Liver (tissue), 9 donors: Measurements from ENCODE around the gene NUTF2. TPM values are rescaled to one million over a fixed set of nuclear protein-coding genes. Genes with fewer than 3 reads are reported as not detected.

ENCODE experiments used
- DNase-seq: peaks from one replicate; pipeline ENCODE4 v3.0.0-alpha.2; 2017; ENCODE audit warnings: low spot score
- H3K27ac ChIP-seq, 2 donors: one replicate each; pipeline ENCODE4 v1.7.0; 2013; ENCODE audit warnings: inconsistent platforms in 2 of 2, low read length in 2 of 2, control low read depth in 1 of 2, low read depth in 1 of 2, mild to moderate bottlenecking in 1 of 2
- H3K27me3 ChIP-seq, 4 donors: one replicate each; pipeline versions ENCODE4 v1.6.1 to v1.7.0; 2013; ENCODE audit warnings: low read length in 3 of 4, inconsistent platforms in 1 of 4, mild to moderate bottlenecking in 1 of 4, moderate library complexity in 1 of 4; ENCODE audit not compliant: control insufficient read depth in 4 of 4, insufficient read depth in 4 of 4
- H3K36me3 ChIP-seq, 4 donors: one replicate each; pipeline versions ENCODE4 v1.6.1 to v1.7.0; 2013; ENCODE audit warnings: low read length in 3 of 4, mild to moderate bottlenecking in 3 of 4, low read depth in 1 of 4, moderate library complexity in 1 of 4; ENCODE audit not compliant: control insufficient read depth in 4 of 4, insufficient read depth in 3 of 4
- H3K4me1 ChIP-seq, 4 donors: one replicate each; pipeline versions ENCODE4 v1.6.1 to v1.7.0; 2013; ENCODE audit warnings: low read length in 3 of 4, mild to moderate bottlenecking in 3 of 4, moderate library complexity in 1 of 4; ENCODE audit not compliant: control insufficient read depth in 4 of 4, insufficient read depth in 4 of 4
- H3K4me3 ChIP-seq, 3 donors: one replicate each; pipeline versions ENCODE4 v1.6.1 to v1.7.0; 2013; ENCODE audit warnings: low read length in 3 of 3, control low read depth in 1 of 3, low read depth in 1 of 3, mild to moderate bottlenecking in 1 of 3
- H3K9ac ChIP-seq, 2 donors: one replicate each; pipeline ENCODE4 v1.7.0; 2013; ENCODE audit warnings: low read length in 2 of 2, mild to moderate bottlenecking in 2 of 2, moderate library complexity in 2 of 2, control low read depth in 1 of 2, low read depth in 1 of 2
- H3K9me3 ChIP-seq, 4 donors: one replicate each; pipeline versions ENCODE4 v1.6.1 to v1.7.0; 2013; ENCODE audit warnings: low read length in 3 of 4; ENCODE audit not compliant: control insufficient read depth in 4 of 4
- EGR1 ChIP-seq, 2 donors: IDR thresholded peaks; 2 replicates each; pipeline ENCODE4 v1.6.1; 2016 to 2018; ENCODE audit warnings: antibody characterized with exemption in 2 of 2, low read depth in 2 of 2
- FOXA1 ChIP-seq: IDR thresholded peaks from 2 replicates; pipeline ENCODE4 v1.6.1; 2016; ENCODE audit warnings: antibody characterized with exemption
- FOXA2 ChIP-seq: IDR thresholded peaks from 2 replicates; pipeline ENCODE4 v1.6.1; 2016; ENCODE audit warnings: antibody characterized with exemption
- GABPA ChIP-seq, 2 donors: IDR thresholded peaks in 1 of 2; conservative IDR thresholded peaks in 1 of 2; 2 replicates each; pipeline ENCODE4 v1.6.1; 2016; ENCODE audit warnings: antibody characterized with exemption in 2 of 2, mild to moderate bottlenecking in 1 of 2, moderate library complexity in 1 of 2
- HNF4A ChIP-seq, 2 donors: conservative IDR thresholded peaks; 2 replicates each; pipeline ENCODE4 v1.6.1; 2016; ENCODE audit warnings: antibody characterized with exemption in 2 of 2, mild to moderate bottlenecking in 2 of 2
- HNF4G ChIP-seq: IDR thresholded peaks from 2 replicates; pipeline ENCODE4 v1.6.1; 2016; ENCODE audit warnings: antibody characterized with exemption
- JUND ChIP-seq, 2 donors: IDR thresholded peaks; 2 replicates each; pipeline ENCODE4 v1.6.1; 2016; ENCODE audit warnings: antibody characterized with exemption in 2 of 2
- NR2F2 ChIP-seq: IDR thresholded peaks from 2 replicates; pipeline ENCODE4 v1.6.1; 2016; ENCODE audit warnings: antibody characterized with exemption
- RAD21 ChIP-seq, 2 donors: IDR thresholded peaks; 2 replicates each; pipeline ENCODE4 v1.6.1; 2016; ENCODE audit warnings: antibody characterized with exemption in 2 of 2, mild to moderate bottlenecking in 2 of 2
- REST ChIP-seq: IDR thresholded peaks from 2 replicates; pipeline ENCODE4 v1.6.1; 2016; ENCODE audit warnings: antibody characterized with exemption, mild to moderate bottlenecking
- RXRA ChIP-seq, 2 donors: IDR thresholded peaks; 2 replicates each; pipeline ENCODE4 v1.6.1; 2017 to 2018; ENCODE audit warnings: antibody characterized with exemption in 2 of 2, mild to moderate bottlenecking in 1 of 2
- SP1 ChIP-seq: IDR thresholded peaks from 2 replicates; pipeline ENCODE4 v1.6.1; 2018; ENCODE audit warnings: antibody characterized with exemption, mild to moderate bottlenecking
- TAF1 ChIP-seq: conservative IDR thresholded peaks from 2 replicates; pipeline ENCODE4 v1.6.1; 2016; ENCODE audit warnings: antibody characterized with exemption, mild to moderate bottlenecking
- YY1 ChIP-seq: IDR thresholded peaks from 2 replicates; pipeline ENCODE4 v1.6.1; 2016; ENCODE audit warnings: antibody characterized with exemption, mild to moderate bottlenecking
- WGBS: extraction: QIAGEN DNeasy Blood & Tissue Kit; methylation state at CpG from one replicate; pipeline ENCODE4 v1.1.7; 2013; 5-methylcytosine and 5-hydroxymethylcytosine counted together
- polyA plus RNA-seq, 2 donors: library from polyadenylated mRNA; stranded (reverse) in 1 of 2; unstranded in 1 of 2; fragments of 200-250 nt in 1 of 2; fragments of >200 nt in 1 of 2; fragmentation: Nextera tagmentation in 1 of 2; extraction: Ambion mirVana in 1 of 2; gene quantifications; one replicate each; pipeline versions ENCODE4 v1.2.1 to v1.2.3, GENCODE V29; 2013 to 2015
- total RNA-seq, 2 donors: library from RNA; depleted of rRNA; stranded (reverse); fragments of >200 nt; gene quantifications; one replicate each; pipeline ENCODE4 v1.2.3, GENCODE V29; 2014
- TF ChIP-seq, protein P1 (sequence below): IDR thresholded peaks from 2 replicates; pipeline ENCODE4 v1.6.1; 2016; ENCODE audit warnings: antibody characterized with exemption
- TF ChIP-seq, protein P2 (sequence below): IDR thresholded peaks from 2 replicates; pipeline ENCODE4 v1.6.1; 2016; ENCODE audit warnings: antibody characterized with exemption
- TF ChIP-seq, protein P3 (sequence below): IDR thresholded peaks from 2 replicates; pipeline ENCODE4 v1.6.1; 2016; ENCODE audit warnings: antibody characterized with exemption
- TF ChIP-seq, protein P4 (sequence below): fragments of 150-350 bp; IDR thresholded peaks from 2 replicates; pipeline ENCODE4 v1.5.1; 2017; ENCODE audit warnings: improper control_type of control experiment, low read depth, low read length; ENCODE audit not compliant: missing input control
- donor health status: healthy.
- donor health status: healthy.
- donor health status: healthy.
- donor health status: healthy.
- donor health status: healthy.

The NUTF2 gene
- total and polyA plus RNA-seq, 4 donors = 27.4 to 69.5 (median 54.8) TPM

DNA sequence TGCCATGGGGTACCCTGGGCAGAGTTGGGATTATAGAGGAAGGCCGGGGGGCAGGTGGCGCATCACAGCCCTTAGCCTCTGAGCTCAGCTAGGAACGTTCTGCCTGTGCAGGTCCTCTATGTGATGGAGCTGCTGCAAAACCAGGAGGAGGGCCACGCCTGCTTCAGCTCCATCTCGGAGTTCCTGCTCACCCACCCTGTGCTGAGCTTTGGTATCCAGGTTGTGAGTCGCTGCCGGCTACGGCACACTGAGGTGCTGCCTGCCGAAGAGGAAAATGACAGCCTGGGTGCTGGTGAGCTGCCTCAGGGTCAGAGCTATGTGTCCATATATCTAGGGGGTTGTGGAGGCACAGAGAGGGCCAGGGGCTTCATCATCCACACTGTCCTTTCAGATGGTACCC lies 32.1 kb downstream of the NUTF2 start:
- Histone ChIP-seq H3K9ac (no peak overlapping the region), H3K9me3 (no peaks in the 10 kb centered on the region), H3K27me3 (no peaks in the 10 kb centered on the region), H3K4me3 (no peak overlapping the region), H3K4me1 (peaks cover 1 to 33% (median 22%) of the 10 kb centered on the region in 4 donors), H3K27ac (no peak overlapping the region), H3K36me3 (peaks cover 30 to 70% (median 47%) of the 10 kb centered on the region in 4 donors)
- TF ChIP-seq HNF4G (no peak), EGR1 (IDR thresholded peaks at IDR 0.05; ENCODE audit: low read depth in 2 of 2) (no peak), FOXA2 (no peak), NR2F2 (no peak), TAF1 (no peak), HNF4A (conservative IDR thresholded peaks at IDR 0.05) (no peak), YY1 (no peak), REST (no peak), SP1 (no peak), FOXA1 (no peak), JUND (IDR thresholded peaks at IDR 0.05) (no peak), GABPA (IDR thresholded peaks at IDR 0.05 in 1 of 2, conservative IDR thresholded peaks at IDR 0.05 in 1 of 2) (no peak)
- TF ChIP-seq, protein P1, sequence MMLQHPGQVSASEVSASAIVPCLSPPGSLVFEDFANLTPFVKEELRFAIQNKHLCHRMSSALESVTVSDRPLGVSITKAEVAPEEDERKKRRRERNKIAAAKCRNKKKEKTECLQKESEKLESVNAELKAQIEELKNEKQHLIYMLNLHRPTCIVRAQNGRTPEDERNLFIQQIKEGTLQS = no peak
- TF ChIP-seq, protein P2, sequence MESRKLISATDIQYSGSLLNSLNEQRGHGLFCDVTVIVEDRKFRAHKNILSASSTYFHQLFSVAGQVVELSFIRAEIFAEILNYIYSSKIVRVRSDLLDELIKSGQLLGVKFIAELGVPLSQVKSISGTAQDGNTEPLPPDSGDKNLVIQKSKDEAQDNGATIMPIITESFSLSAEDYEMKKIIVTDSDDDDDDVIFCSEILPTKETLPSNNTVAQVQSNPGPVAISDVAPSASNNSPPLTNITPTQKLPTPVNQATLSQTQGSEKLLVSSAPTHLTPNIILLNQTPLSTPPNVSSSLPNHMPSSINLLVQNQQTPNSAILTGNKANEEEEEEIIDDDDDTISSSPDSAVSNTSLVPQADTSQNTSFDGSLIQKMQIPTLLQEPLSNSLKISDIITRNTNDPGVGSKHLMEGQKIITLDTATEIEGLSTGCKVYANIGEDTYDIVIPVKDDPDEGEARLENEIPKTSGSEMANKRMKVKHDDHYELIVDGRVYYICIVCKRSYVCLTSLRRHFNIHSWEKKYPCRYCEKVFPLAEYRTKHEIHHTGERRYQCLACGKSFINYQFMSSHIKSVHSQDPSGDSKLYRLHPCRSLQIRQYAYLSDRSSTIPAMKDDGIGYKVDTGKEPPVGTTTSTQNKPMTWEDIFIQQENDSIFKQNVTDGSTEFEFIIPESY = no peak
- TF ChIP-seq, protein P3, sequence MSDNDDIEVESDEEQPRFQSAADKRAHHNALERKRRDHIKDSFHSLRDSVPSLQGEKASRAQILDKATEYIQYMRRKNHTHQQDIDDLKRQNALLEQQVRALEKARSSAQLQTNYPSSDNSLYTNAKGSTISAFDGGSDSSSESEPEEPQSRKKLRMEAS = no peak
- TF ChIP-seq, protein P4, sequence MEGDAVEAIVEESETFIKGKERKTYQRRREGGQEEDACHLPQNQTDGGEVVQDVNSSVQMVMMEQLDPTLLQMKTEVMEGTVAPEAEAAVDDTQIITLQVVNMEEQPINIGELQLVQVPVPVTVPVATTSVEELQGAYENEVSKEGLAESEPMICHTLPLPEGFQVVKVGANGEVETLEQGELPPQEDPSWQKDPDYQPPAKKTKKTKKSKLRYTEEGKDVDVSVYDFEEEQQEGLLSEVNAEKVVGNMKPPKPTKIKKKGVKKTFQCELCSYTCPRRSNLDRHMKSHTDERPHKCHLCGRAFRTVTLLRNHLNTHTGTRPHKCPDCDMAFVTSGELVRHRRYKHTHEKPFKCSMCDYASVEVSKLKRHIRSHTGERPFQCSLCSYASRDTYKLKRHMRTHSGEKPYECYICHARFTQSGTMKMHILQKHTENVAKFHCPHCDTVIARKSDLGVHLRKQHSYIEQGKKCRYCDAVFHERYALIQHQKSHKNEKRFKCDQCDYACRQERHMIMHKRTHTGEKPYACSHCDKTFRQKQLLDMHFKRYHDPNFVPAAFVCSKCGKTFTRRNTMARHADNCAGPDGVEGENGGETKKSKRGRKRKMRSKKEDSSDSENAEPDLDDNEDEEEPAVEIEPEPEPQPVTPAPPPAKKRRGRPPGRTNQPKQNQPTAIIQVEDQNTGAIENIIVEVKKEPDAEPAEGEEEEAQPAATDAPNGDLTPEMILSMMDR = no peak
- WGBS = 98% methylated on average over 9 of the region's 9 CpGs
- DNase-seq = no peak

DNA sequence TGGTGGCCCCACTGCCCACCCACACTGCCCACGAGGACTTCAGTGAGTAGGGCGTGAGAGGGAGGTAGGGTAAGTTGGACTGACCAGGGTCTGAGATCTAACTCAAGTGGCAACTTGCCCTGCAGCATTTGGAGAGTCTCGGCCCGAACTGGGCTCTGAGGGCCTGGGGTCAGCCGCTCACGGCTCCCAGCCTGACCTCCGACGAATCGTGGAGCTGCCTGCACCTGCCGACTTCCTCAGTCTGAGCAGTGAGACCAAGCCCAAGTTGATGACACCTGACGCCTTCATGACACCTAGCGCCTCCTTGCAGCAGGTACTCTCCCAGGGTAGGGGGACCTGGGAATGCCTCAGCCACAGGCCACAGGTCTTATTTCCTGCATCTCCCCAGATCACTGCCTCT lies 32.7 kb downstream of the NUTF2 start:
- Histone ChIP-seq H3K27ac (no peak overlapping the region), H3K36me3 (peaks cover 30 to 71% (median 47%) of the 10 kb centered on the region in 4 donors), H3K27me3 (no peaks in the 10 kb centered on the region), H3K9ac (no peak overlapping the region), H3K4me3 (no peak overlapping the region), H3K4me1 (peaks cover 0 to 33% (median 18%) of the 10 kb centered on the region in 4 donors), H3K9me3 (no peaks in the 10 kb centered on the region)
- 95% methylated on average over 12 of the region's 12 CpGs for WGBS
- no peak for DNase-seq
- TF ChIP-seq NR2F2 = no peak
- TF ChIP-seq SP1 = no peak
- TF ChIP-seq GABPA (IDR thresholded peaks at IDR 0.05 in 1 of 2, conservative IDR thresholded peaks at IDR 0.05 in 1 of 2) = no peak
- no peak for TF ChIP-seq HNF4G
- TF ChIP-seq FOXA2 = no peak
- no peak for TF ChIP-seq FOXA1
- TF ChIP-seq REST = no peak
- no peak for TF ChIP-seq RAD21 (IDR thresholded peaks at IDR 0.05)
- TF ChIP-seq, protein P4 = no peak
- TF ChIP-seq, protein P1 = no peak
- no peak for TF ChIP-seq RXRA (IDR thresholded peaks at IDR 0.05)
- TF ChIP-seq TAF1 = no peak
